ENCODE data around the gene ARHGEF33.

ARHGEF33 gene

GRCh38 chr2:38889575-38889974, at the start of gene ARHGEF33:
TSS of gene ARHGEF33 (plus strand) at chr2:38889875. CDS start at chr2:38919448, 29,573 bp downstream.
- no peak within 1 kb of the TSS for H3K9ac ChIP-seq (ENCODE audit: low read depth, low read length)
- H3K36me3 ChIP-seq (ENCODE audit: control insufficient read depth, insufficient read depth, low read length) = no peaks in the 10 kb centered on the region
- no peaks in the 10 kb centered on the region for H3K27me3 ChIP-seq (ENCODE audit: control insufficient read depth, insufficient read depth, low read length)
- no peaks in the 10 kb centered on the region for H3K4me1 ChIP-seq (ENCODE audit: control insufficient read depth, insufficient read depth, low read length)
- H3K4me3 ChIP-seq (ENCODE audit: low read depth, low read length) = no peak within 1 kb of the TSS
- H3K9me3 ChIP-seq (ENCODE audit: control insufficient read depth, insufficient read depth, low read length) = no peaks in the 10 kb centered on the region

- Histone ChIP-seq H3K4me3 (ENCODE audit: low read depth, low read length) (no peak overlapping the region), H3K9ac (ENCODE audit: low read depth, low read length) (no peak overlapping the region), H3K9me3 (ENCODE audit: control insufficient read depth, insufficient read depth, low read length) (no peaks in the 10 kb centered on the region), H3K4me1 (ENCODE audit: control insufficient read depth, insufficient read depth, low read length) (no peaks in the 10 kb centered on the region), H3K27me3 (ENCODE audit: control insufficient read depth, insufficient read depth, low read length) (no peaks in the 10 kb centered on the region), H3K36me3 (ENCODE audit: control insufficient read depth, insufficient read depth, low read length) (peaks cover 7% of the 10 kb centered on the region)
These were observed 39.6 kb upstream of the ARHGEF33 start for GRCh38 chr2:38850045-38850444.

GRCh38 chr2:38856165-38856564, 33.5 kb upstream of the ARHGEF33 start:
- no peak overlapping the region for H3K4me3 ChIP-seq (ENCODE audit: low read depth, low read length)
- H3K27me3 ChIP-seq (ENCODE audit: control insufficient read depth, insufficient read depth, low read length) = no peaks in the 10 kb centered on the region
- peaks cover 10% of the 10 kb centered on the region for H3K36me3 ChIP-seq (ENCODE audit: control insufficient read depth, insufficient read depth, low read length)
- no peak overlapping the region for H3K9ac ChIP-seq (ENCODE audit: low read depth, low read length)
- H3K4me1 ChIP-seq (ENCODE audit: control insufficient read depth, insufficient read depth, low read length) = no peaks in the 10 kb centered on the region
- H3K9me3 ChIP-seq (ENCODE audit: control insufficient read depth, insufficient read depth, low read length) = no peaks in the 10 kb centered on the region

GRCh38 chr2:38862476-38862875, 27.2 kb upstream of the ARHGEF33 start:
- peaks cover 15% of the 10 kb centered on the region for H3K36me3 ChIP-seq (ENCODE audit: control insufficient read depth, insufficient read depth, low read length)
- no peaks in the 10 kb centered on the region for H3K27me3 ChIP-seq (ENCODE audit: control insufficient read depth, insufficient read depth, low read length)
- H3K9me3 ChIP-seq (ENCODE audit: control insufficient read depth, insufficient read depth, low read length) = no peaks in the 10 kb centered on the region
- no peaks in the 10 kb centered on the region for H3K4me1 ChIP-seq (ENCODE audit: control insufficient read depth, insufficient read depth, low read length)
- no peak overlapping the region for H3K4me3 ChIP-seq (ENCODE audit: low read depth, low read length)
- no peak overlapping the region for H3K9ac ChIP-seq (ENCODE audit: low read depth, low read length)

GRCh38 chr2:38863061-38863695, 26.5 kb upstream of the ARHGEF33 start:
- no peaks in the 10 kb centered on the region for H3K9me3 ChIP-seq (ENCODE audit: control insufficient read depth, insufficient read depth, low read length)
- no peak overlapping the region for H3K4me3 ChIP-seq (ENCODE audit: low read depth, low read length)
- H3K36me3 ChIP-seq (ENCODE audit: control insufficient read depth, insufficient read depth, low read length) = peaks cover 15% of the 10 kb centered on the region
- no peaks in the 10 kb centered on the region for H3K27me3 ChIP-seq (ENCODE audit: control insufficient read depth, insufficient read depth, low read length)
- no peaks in the 10 kb centered on the region for H3K4me1 ChIP-seq (ENCODE audit: control insufficient read depth, insufficient read depth, low read length)
- no peak overlapping the region for H3K9ac ChIP-seq (ENCODE audit: low read depth, low read length)

GRCh38 chr2:38866773-38867443, 22.8 kb upstream of the ARHGEF33 start:
- H3K9me3 ChIP-seq (ENCODE audit: control insufficient read depth, insufficient read depth, low read length) = no peaks in the 10 kb centered on the region
- peaks cover 11% of the 10 kb centered on the region for H3K36me3 ChIP-seq (ENCODE audit: control insufficient read depth, insufficient read depth, low read length)
- H3K27me3 ChIP-seq (ENCODE audit: control insufficient read depth, insufficient read depth, low read length) = no peaks in the 10 kb centered on the region
- no peak overlapping the region for H3K4me3 ChIP-seq (ENCODE audit: low read depth, low read length)
- no peaks in the 10 kb centered on the region for H3K4me1 ChIP-seq (ENCODE audit: control insufficient read depth, insufficient read depth, low read length)
- no peak overlapping the region for H3K9ac ChIP-seq (ENCODE audit: low read depth, low read length)

- Histone ChIP-seq H3K4me3 (ENCODE audit: low read depth, low read length) (no peak overlapping the region), H3K9ac (ENCODE audit: low read depth, low read length) (no peak overlapping the region), H3K27me3 (ENCODE audit: control insufficient read depth, insufficient read depth, low read length) (no peaks in the 10 kb centered on the region), H3K9me3 (ENCODE audit: control insufficient read depth, insufficient read depth, low read length) (no peaks in the 10 kb centered on the region), H3K36me3 (ENCODE audit: control insufficient read depth, insufficient read depth, low read length) (peaks cover 7% of the 10 kb centered on the region), H3K4me1 (ENCODE audit: control insufficient read depth, insufficient read depth, low read length) (no peaks in the 10 kb centered on the region)
These were observed 18.2 kb upstream of the ARHGEF33 start for GRCh38 chr2:38871432-38871831.

- no peak overlapping the region for H3K4me3 ChIP-seq (ENCODE audit: low read depth, low read length)
- H3K27me3 ChIP-seq (ENCODE audit: control insufficient read depth, insufficient read depth, low read length) = no peaks in the 10 kb centered on the region
- H3K9me3 ChIP-seq (ENCODE audit: control insufficient read depth, insufficient read depth, low read length) = no peaks in the 10 kb centered on the region
These were observed 15.9 kb upstream of the ARHGEF33 start for GRCh38 chr2:38873763-38874162.

GRCh38 chr2:38875227-38875575, 14.5 kb upstream of the ARHGEF33 start:
- no peaks in the 10 kb centered on the region for H3K4me1 ChIP-seq (ENCODE audit: control insufficient read depth, insufficient read depth, low read length)
- no peaks in the 10 kb centered on the region for H3K9me3 ChIP-seq (ENCODE audit: control insufficient read depth, insufficient read depth, low read length)
- no peaks in the 10 kb centered on the region for H3K27me3 ChIP-seq (ENCODE audit: control insufficient read depth, insufficient read depth, low read length)
- peak overlapping the region; percentile 98 for H3K4me3 ChIP-seq (ENCODE audit: low read depth, low read length)
- H3K9ac ChIP-seq (ENCODE audit: low read depth, low read length) = peak overlapping the region; percentile 79
- peaks cover 3% of the 10 kb centered on the region for H3K36me3 ChIP-seq (ENCODE audit: control insufficient read depth, insufficient read depth, low read length)

More at GRCh38 chr2:38873763-38874162, 15.9 kb upstream of the ARHGEF33 start:
- peaks cover 3% of the 10 kb centered on the region for H3K36me3 ChIP-seq (ENCODE audit: control insufficient read depth, insufficient read depth, low read length)
- H3K9ac ChIP-seq (ENCODE audit: low read depth, low read length) = no peak overlapping the region
- no peaks in the 10 kb centered on the region for H3K4me1 ChIP-seq (ENCODE audit: control insufficient read depth, insufficient read depth, low read length)

GRCh38 chr2:38875576-38876367, 13.9 kb upstream of the ARHGEF33 start, which contains the start of the genes DHX57 and MORN2:
TSS of gene DHX57 (minus strand) at chr2:38875934. CDS start at chr2:38868405, 7,529 bp downstream.
TSS of gene MORN2 (plus strand) at chr2:38875976.
- Histone ChIP-seq H3K27me3 (ENCODE audit: control insufficient read depth, insufficient read depth, low read length) (no peaks in the 10 kb centered on the region), H3K9me3 (ENCODE audit: control insufficient read depth, insufficient read depth, low read length) (no peaks in the 10 kb centered on the region), H3K36me3 (ENCODE audit: control insufficient read depth, insufficient read depth, low read length) (peaks cover 3% of the 10 kb centered on the region), H3K4me3 (ENCODE audit: low read depth, low read length) (peak within 1 kb of the TSS; percentile 98), H3K4me1 (ENCODE audit: control insufficient read depth, insufficient read depth, low read length) (no peaks in the 10 kb centered on the region), H3K9ac (ENCODE audit: low read depth, low read length) (peak within 1 kb of the TSS; percentile 79)

GRCh38 chr2:38876407-38876806, 13.3 kb upstream of the ARHGEF33 start:
- Histone ChIP-seq H3K4me3 (ENCODE audit: low read depth, low read length) (peak overlapping the region; percentile 98), H3K27me3 (ENCODE audit: control insufficient read depth, insufficient read depth, low read length) (no peaks in the 10 kb centered on the region), H3K9me3 (ENCODE audit: control insufficient read depth, insufficient read depth, low read length) (no peaks in the 10 kb centered on the region), H3K4me1 (ENCODE audit: control insufficient read depth, insufficient read depth, low read length) (no peaks in the 10 kb centered on the region), H3K36me3 (ENCODE audit: control insufficient read depth, insufficient read depth, low read length) (peaks cover 3% of the 10 kb centered on the region), H3K9ac (ENCODE audit: low read depth, low read length) (no peak overlapping the region)

Measured in iPS-15b (cell line).